ENCODE data around the gene UBAP2L. TPM values are rescaled to one million over a fixed set of nuclear protein-coding genes. Genes with fewer than 3 reads are reported as not detected.
"Not testable (repeated sequence)": the region's sequence is repeated elsewhere in the genome, so short reads cannot be mapped to it uniquely, and the experiment has no call there.

The UBAP2L gene
- total and polyA plus RNA-seq, 10 of the 15 experiments (the other 5 are each of a cell fraction or from before 2014, with no cell fraction given) = 49.9 to 198 (median 152) TPM

DNA sequence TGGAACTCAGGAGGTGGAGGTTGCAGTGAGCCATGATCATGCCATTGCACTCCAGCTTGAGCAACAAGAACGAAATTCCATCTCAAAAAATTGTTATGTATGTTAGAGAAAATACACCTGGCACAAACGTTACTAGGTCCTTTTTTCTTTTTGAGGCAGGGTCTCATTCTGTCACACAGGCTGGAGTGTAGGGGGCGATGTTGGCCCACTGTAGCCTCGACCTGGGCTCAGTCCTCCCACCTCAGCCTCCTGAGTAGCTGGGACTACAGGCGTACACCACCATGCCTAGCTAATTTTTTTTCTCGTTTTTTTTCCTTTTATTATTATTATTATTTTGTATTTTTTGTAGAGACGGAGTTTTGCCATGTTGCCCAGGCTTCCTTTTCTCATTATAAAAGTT lies 56.0 kb downstream of the UBAP2L start:
- H3K36me3 ChIP-seq (ENCODE audit: control insufficient read depth in 2 of 2, insufficient read depth in 2 of 2, low read length in 1 of 2) = no peaks in the 10 kb centered on the region; a peak in 2 of 4 replicates
- intact Hi-C loops (cut with micrococcal nuclease; ENCODE audit: unreplicated experiment) = loop anchor here (1.0 kb wide), 1 partner anchor 59 kb away; no protein-coding TSS in a partner anchor
- H3K79me2 ChIP-seq (ENCODE audit: control insufficient read depth, insufficient read depth, low read length) = peaks cover 13% of the 10 kb centered on the region
- H3K4me1 ChIP-seq (ENCODE audit: control insufficient read depth, insufficient read depth, low read length) = peaks cover 5% of the 10 kb centered on the region
- H3K27me3 ChIP-seq (replicated peaks in 1 of 2; ENCODE audit: control insufficient read depth in 2 of 2, insufficient read depth in 2 of 2, low read length in 1 of 2) = no peaks in the 10 kb centered on the region
- no peaks in the 10 kb centered on the region for H3K9me3 ChIP-seq (replicated peaks; ENCODE audit: control insufficient read depth, insufficient read depth, low read length)
- no peaks in the 10 kb centered on the region for H4K20me1 ChIP-seq (ENCODE audit: control insufficient read depth, insufficient read depth)
- ATAC-seq = no peak
- BruUV-seq (replicated peaks) = no TSS peak
- no peak overlapping the region for H3K27ac ChIP-seq (ENCODE audit: control insufficient read depth, insufficient read depth)
- in situ Hi-C loops (cut with MboI) = no loop called here
- H3K4me3 ChIP-seq = no peak overlapping the region
- 92% methylated on average over 7 of the region's 7 CpGs for WGBS (ENCODE audit: insufficient coverage, insufficient replicate concordance, low lambda C conversion rate, missing lambda C conversion rate)
- no peak overlapping the region for H3K9ac ChIP-seq (ENCODE audit: control insufficient read depth, insufficient read depth, low read length)
- H2AFZ ChIP-seq (ENCODE audit: control insufficient read depth, low read depth, low read length) = no peak overlapping the region
- no peak for DNase-seq (ENCODE audit: low read depth, low spot score)
- ChIA-PET RAD21 (ENCODE audit: unreplicated experiment) (interaction anchor here (2.5 kb wide), 1 partner anchor 58 kb away, joined by 11 read pairs; no protein-coding TSS in a partner anchor), SMC1A (ENCODE audit: uncharacterized antibody, unreplicated experiment) (interaction anchor here (0.7 to 1.1 kb wide), 3 partner anchors 57 to 77 kb away, joined by 3 to 9 read pairs (median 3); no protein-coding TSS in a partner anchor), POLR2A (no interaction called here), CTCF (interaction anchor here (0.7 to 3.5 kb wide), 3 partner anchors 47 to 154 kb away, joined by 3 to 38 read pairs (median 3); no protein-coding TSS in a partner anchor)
- TF ChIP-seq, protein P1, sequence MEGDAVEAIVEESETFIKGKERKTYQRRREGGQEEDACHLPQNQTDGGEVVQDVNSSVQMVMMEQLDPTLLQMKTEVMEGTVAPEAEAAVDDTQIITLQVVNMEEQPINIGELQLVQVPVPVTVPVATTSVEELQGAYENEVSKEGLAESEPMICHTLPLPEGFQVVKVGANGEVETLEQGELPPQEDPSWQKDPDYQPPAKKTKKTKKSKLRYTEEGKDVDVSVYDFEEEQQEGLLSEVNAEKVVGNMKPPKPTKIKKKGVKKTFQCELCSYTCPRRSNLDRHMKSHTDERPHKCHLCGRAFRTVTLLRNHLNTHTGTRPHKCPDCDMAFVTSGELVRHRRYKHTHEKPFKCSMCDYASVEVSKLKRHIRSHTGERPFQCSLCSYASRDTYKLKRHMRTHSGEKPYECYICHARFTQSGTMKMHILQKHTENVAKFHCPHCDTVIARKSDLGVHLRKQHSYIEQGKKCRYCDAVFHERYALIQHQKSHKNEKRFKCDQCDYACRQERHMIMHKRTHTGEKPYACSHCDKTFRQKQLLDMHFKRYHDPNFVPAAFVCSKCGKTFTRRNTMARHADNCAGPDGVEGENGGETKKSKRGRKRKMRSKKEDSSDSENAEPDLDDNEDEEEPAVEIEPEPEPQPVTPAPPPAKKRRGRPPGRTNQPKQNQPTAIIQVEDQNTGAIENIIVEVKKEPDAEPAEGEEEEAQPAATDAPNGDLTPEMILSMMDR (IDR thresholded peaks at IDR 0.05 in 2 of 3, conservative IDR thresholded peaks at IDR 0.05 in 1 of 3; ENCODE audit: control insufficient read depth in 2 of 3, extremely low read depth in 1 of 3, insufficient read depth in 1 of 3, low read depth in 3 of 3, low read length in 3 of 3) = peak; percentile 17 to 22 (median 21); a peak in 2 of 6 replicates
- TF ChIP-seq ESRRA (IDR thresholded peaks at IDR 0.05; ENCODE audit: low read length) = no peak
- no peak for TF ChIP-seq SMAD1 (IDR thresholded peaks at IDR 0.05; ENCODE audit: low read depth, partially characterized antibody)
- peak; percentile 29; the same call in 1 of the 2 replicates for TF ChIP-seq RAD21 (IDR thresholded peaks at IDR 0.05; ENCODE audit: insufficient read depth, low read depth, low read length)
- no peak for TF ChIP-seq SIN3A (IDR thresholded peaks at IDR 0.05; ENCODE audit: low read depth, low read length)
- H3K4me2 ChIP-seq (ENCODE audit: control insufficient read depth, insufficient read depth) = no peak overlapping the region
- no peak for FAIRE-seq

GRCh38 chr1:154287591-154287990 lies 66.8 kb downstream of the UBAP2L start:
- BruUV-seq (replicated peaks); ATAC-seq; FAIRE-seq; intact Hi-C loops (cut with micrococcal nuclease; ENCODE audit: unreplicated experiment); SMC1A ChIA-PET (ENCODE audit: uncharacterized antibody, unreplicated experiment); H3K27ac ChIP-seq (ENCODE audit: control insufficient read depth, insufficient read depth); H3K4me3 ChIP-seq; DNase-seq (ENCODE audit: low read depth, low spot score); H2AFZ ChIP-seq (ENCODE audit: control insufficient read depth, low read depth, low read length); H3K9ac ChIP-seq (ENCODE audit: control insufficient read depth, insufficient read depth, low read length); H3K36me3 ChIP-seq (ENCODE audit: control insufficient read depth in 2 of 2, insufficient read depth in 2 of 2, low read length in 1 of 2); H3K79me2 ChIP-seq (ENCODE audit: control insufficient read depth, insufficient read depth, low read length); POLR2A ChIA-PET; H3K9me3 ChIP-seq (replicated peaks; ENCODE audit: control insufficient read depth, insufficient read depth, low read length); H4K20me1 ChIP-seq (ENCODE audit: control insufficient read depth, insufficient read depth); H3K4me1 ChIP-seq (ENCODE audit: control insufficient read depth, insufficient read depth, low read length); H3K4me2 ChIP-seq (ENCODE audit: control insufficient read depth, insufficient read depth); RAD21 ChIA-PET (ENCODE audit: unreplicated experiment); CTCF ChIA-PET; in situ Hi-C loops (cut with MboI); H3K27me3 ChIP-seq (replicated peaks in 1 of 2; ENCODE audit: control insufficient read depth in 2 of 2, insufficient read depth in 2 of 2, low read length in 1 of 2): not testable (repeated sequence)
- WGBS (ENCODE audit: insufficient coverage, insufficient replicate concordance, low lambda C conversion rate, missing lambda C conversion rate) = no CpG with 5 or more reads among the region's 30 CpGs
